GM06990 (cell line): Measurements from ENCODE around the gene NCEH1.

Source experiments
- DNase-seq: peaks from one replicate; pipeline ENCODE4 v3.0.0-alpha.2; 2011; ENCODE audit not compliant: insufficient read length; ENCODE audit errors: extremely low read depth
- H3K27me3 ChIP-seq: replicated peaks from 2 replicates; pipeline ENCODE4 v1.6.0; 2011; ENCODE audit warnings: low read length; ENCODE audit not compliant: control insufficient read depth, insufficient read depth
- H3K36me3 ChIP-seq: 2 replicates; pipeline ENCODE4 v1.5.1; 2011; ENCODE audit warnings: low read length; ENCODE audit not compliant: control insufficient read depth, insufficient read depth
- H3K4me3 ChIP-seq: replicated peaks from 2 replicates; pipeline ENCODE4 v1.5.1; 2011; ENCODE audit warnings: low read depth, mild to moderate bottlenecking, control low read depth, low read length
- CTCF ChIP-seq: IDR thresholded peaks from 2 replicates; pipeline ENCODE4 v1.5.1; 2011; ENCODE audit warnings: low read length, control low read depth, mild to moderate bottlenecking, inconsistent platforms; ENCODE audit not compliant: insufficient read depth, poor library complexity, severe bottlenecking

Gene NCEH1

GRCh38 chr3:172750368-172751174 lies 39.7 kb upstream of the NCEH1 start, which contains the start of gene ECT2:
Gene ECT2, plus strand, starts transcription at chr3:172750726. Its CDS starts 3,805 bp downstream, at chr3:172754531.
- Histone ChIP-seq H3K36me3 (no peaks in the 10 kb centered on the region), H3K27me3 (no peaks in the 10 kb centered on the region), H3K4me3 (peak within 1 kb of the TSS; percentile 90)
- peak; percentile 73 for TF ChIP-seq CTCF
- DNase-seq, result peak; percentile 98

GRCh38 chr3:172750069-172750367 lies 39.2 kb upstream of the NCEH1 start:
- no peaks in the 10 kb centered on the region for H3K27me3 ChIP-seq
- no peaks in the 10 kb centered on the region for H3K36me3 ChIP-seq
- DNase-seq, result no peak
- peak overlapping the region; percentile 61 for H3K4me3 ChIP-seq
- no peak for TF ChIP-seq CTCF

GRCh38 chr3:172749230-172749965 lies 38.5 kb upstream of the NCEH1 start:
- H3K36me3 ChIP-seq, result no peaks in the 10 kb centered on the region
- TF ChIP-seq CTCF, result no peak
- DNase-seq, result no peak
- H3K27me3 ChIP-seq, result no peaks in the 10 kb centered on the region
- peak overlapping the region; percentile 61 for H3K4me3 ChIP-seq

- Histone ChIP-seq H3K36me3 (no peaks in the 10 kb centered on the region), H3K4me3 (no peak overlapping the region), H3K27me3 (no peaks in the 10 kb centered on the region)
- DNase-seq, result no peak
- TF ChIP-seq CTCF, result no peak
Measured at GRCh38 chr3:172746475-172746874, 35.6 kb upstream of the NCEH1 start.

- no peak for TF ChIP-seq CTCF
- Histone ChIP-seq H3K4me3 (no peak overlapping the region), H3K27me3 (no peaks in the 10 kb centered on the region), H3K36me3 (no peaks in the 10 kb centered on the region)
- no peak for DNase-seq
Measured at GRCh38 chr3:172739462-172739861, 28.6 kb upstream of the NCEH1 start.

- no peak for TF ChIP-seq CTCF
- no peaks in the 10 kb centered on the region for H3K36me3 ChIP-seq
- no peak overlapping the region for H3K4me3 ChIP-seq
- no peaks in the 10 kb centered on the region for H3K27me3 ChIP-seq
- no peak for DNase-seq
Measured at GRCh38 chr3:172735014-172735413, 24.1 kb upstream of the NCEH1 start.
